ENCODE results near the gene UMODL1. TPM values are rescaled to one million over a fixed set of nuclear protein-coding genes. Genes with fewer than 3 reads are reported as not detected.

UMODL1 gene
- total RNA-seq, 1 experiment from 2014 or later: 2.3 TPM

- Histone ChIP-seq H3K4me2 (ENCODE audit: low read depth, low read length, poor library complexity, severe bottlenecking) (no peak overlapping the region), H3K4me3 (ENCODE audit: low read length) (no peak overlapping the region), H3K9me3 (ENCODE audit: low read length) (no peaks in the 10 kb centered on the region), H4K20me1 (ENCODE audit: insufficient read depth, low read depth, low read length) (peaks cover 5% of the 10 kb centered on the region; the same call in 1 of the 2 replicates), H3K9ac (ENCODE audit: low read length) (no peak overlapping the region), H2AFZ (ENCODE audit: low read length) (no peak overlapping the region), H3K36me3 (ENCODE audit: insufficient read depth, low read length) (no peaks in the 10 kb centered on the region), H3K79me2 (ENCODE audit: low read length) (no peaks in the 10 kb centered on the region), H3K9me2 (replicated peaks; ENCODE audit: insufficient read depth, low read length) (no peaks in the 10 kb centered on the region), H3K27me3 (ENCODE audit: low read length) (no peaks in the 10 kb centered on the region), H3K4me1 (ENCODE audit: low read length) (peaks cover 4% of the 10 kb centered on the region), H3K27ac (ENCODE audit: low read length) (no peak overlapping the region)
- DNase-seq: no peak
These were observed 69.2 kb downstream of the UMODL1 start for GRCh38 chr21:42140196-42140934.

GRCh38 chr21:42141643-42142042 lies 70.5 kb downstream of the UMODL1 start:
- Histone ChIP-seq H3K27me3 (ENCODE audit: low read length) (no peaks in the 10 kb centered on the region), H4K20me1 (ENCODE audit: insufficient read depth, low read depth, low read length) (peaks cover 6% of the 10 kb centered on the region; the same call in 1 of the 2 replicates), H3K27ac (ENCODE audit: low read length) (no peak overlapping the region), H3K9ac (ENCODE audit: low read length) (no peak overlapping the region), H3K36me3 (ENCODE audit: insufficient read depth, low read length) (no peaks in the 10 kb centered on the region), H3K4me1 (ENCODE audit: low read length) (peaks cover 4% of the 10 kb centered on the region), H3K9me2 (replicated peaks; ENCODE audit: insufficient read depth, low read length) (no peaks in the 10 kb centered on the region), H3K9me3 (ENCODE audit: low read length) (no peaks in the 10 kb centered on the region), H3K79me2 (ENCODE audit: low read length) (no peaks in the 10 kb centered on the region), H3K4me3 (ENCODE audit: low read length) (no peak overlapping the region), H3K4me2 (ENCODE audit: low read depth, low read length, poor library complexity, severe bottlenecking) (no peak overlapping the region), H2AFZ (ENCODE audit: low read length) (no peak overlapping the region)
- DNase-seq: no peak

- H3K9me3 ChIP-seq (ENCODE audit: low read length): no peaks in the 10 kb centered on the region
- no peaks in the 10 kb centered on the region for H3K9me2 ChIP-seq (replicated peaks; ENCODE audit: insufficient read depth, low read length)
- no peaks in the 10 kb centered on the region for H3K79me2 ChIP-seq (ENCODE audit: low read length)
- no peak overlapping the region for H2AFZ ChIP-seq (ENCODE audit: low read length)
- no peaks in the 10 kb centered on the region for H3K27me3 ChIP-seq (ENCODE audit: low read length)
- no peak for DNase-seq
- no peaks in the 10 kb centered on the region for H3K36me3 ChIP-seq (ENCODE audit: insufficient read depth, low read length)
- H3K9ac ChIP-seq (ENCODE audit: low read length): no peak overlapping the region
- H3K4me3 ChIP-seq (ENCODE audit: low read length): no peak overlapping the region
- H3K4me2 ChIP-seq (ENCODE audit: low read depth, low read length, poor library complexity, severe bottlenecking): no peak overlapping the region
- peaks cover 4% of the 10 kb centered on the region for H3K4me1 ChIP-seq (ENCODE audit: low read length)
- H4K20me1 ChIP-seq (ENCODE audit: insufficient read depth, low read depth, low read length): peaks cover 6% of the 10 kb centered on the region; the same call in 1 of the 2 replicates
- H3K27ac ChIP-seq (ENCODE audit: low read length): no peak overlapping the region
These were observed 71.0 kb downstream of the UMODL1 start for GRCh38 chr21:42142141-42142540.

- peaks cover 6% of the 10 kb centered on the region; the same call in 1 of the 2 replicates for H4K20me1 ChIP-seq (ENCODE audit: insufficient read depth, low read depth, low read length)
- no peak overlapping the region for H3K27ac ChIP-seq (ENCODE audit: low read length)
- H3K27me3 ChIP-seq (ENCODE audit: low read length): no peaks in the 10 kb centered on the region
- H3K79me2 ChIP-seq (ENCODE audit: low read length): no peaks in the 10 kb centered on the region
- no peak overlapping the region for H3K4me2 ChIP-seq (ENCODE audit: low read depth, low read length, poor library complexity, severe bottlenecking)
- H3K9me3 ChIP-seq (ENCODE audit: low read length): no peaks in the 10 kb centered on the region
- no peaks in the 10 kb centered on the region for H3K9me2 ChIP-seq (replicated peaks; ENCODE audit: insufficient read depth, low read length)
- no peak overlapping the region for H2AFZ ChIP-seq (ENCODE audit: low read length)
- no peak overlapping the region for H3K9ac ChIP-seq (ENCODE audit: low read length)
- H3K36me3 ChIP-seq (ENCODE audit: insufficient read depth, low read length): no peaks in the 10 kb centered on the region
- DNase-seq: no peak
- no peak overlapping the region for H3K4me3 ChIP-seq (ENCODE audit: low read length)
- peaks cover 4% of the 10 kb centered on the region for H3K4me1 ChIP-seq (ENCODE audit: low read length)
These were observed 71.5 kb downstream of the UMODL1 start for GRCh38 chr21:42142627-42143026.

GRCh38 chr21:42143111-42143510 lies 72.0 kb downstream of the UMODL1 start:
- DNase-seq: no peak
- Histone ChIP-seq H2AFZ (ENCODE audit: low read length) (no peak overlapping the region), H3K4me3 (ENCODE audit: low read length) (no peak overlapping the region), H3K36me3 (ENCODE audit: insufficient read depth, low read length) (no peaks in the 10 kb centered on the region), H3K9me3 (ENCODE audit: low read length) (no peaks in the 10 kb centered on the region), H3K4me1 (ENCODE audit: low read length) (peaks cover 4% of the 10 kb centered on the region), H3K9ac (ENCODE audit: low read length) (no peak overlapping the region), H3K79me2 (ENCODE audit: low read length) (no peaks in the 10 kb centered on the region), H3K4me2 (ENCODE audit: low read depth, low read length, poor library complexity, severe bottlenecking) (no peak overlapping the region), H3K27me3 (ENCODE audit: low read length) (no peaks in the 10 kb centered on the region), H3K9me2 (replicated peaks; ENCODE audit: insufficient read depth, low read length) (no peaks in the 10 kb centered on the region), H4K20me1 (ENCODE audit: insufficient read depth, low read depth, low read length) (peaks cover 6% of the 10 kb centered on the region; the same call in 1 of the 2 replicates), H3K27ac (ENCODE audit: low read length) (no peak overlapping the region)

- no peak for DNase-seq
- Histone ChIP-seq H3K27ac (ENCODE audit: low read length) (no peak overlapping the region), H3K36me3 (ENCODE audit: insufficient read depth, low read length) (no peaks in the 10 kb centered on the region), H3K9me3 (ENCODE audit: low read length) (no peaks in the 10 kb centered on the region), H3K4me3 (ENCODE audit: low read length) (no peak overlapping the region), H3K27me3 (ENCODE audit: low read length) (no peaks in the 10 kb centered on the region), H3K9me2 (replicated peaks; ENCODE audit: insufficient read depth, low read length) (no peaks in the 10 kb centered on the region), H3K79me2 (ENCODE audit: low read length) (no peaks in the 10 kb centered on the region), H3K4me1 (ENCODE audit: low read length) (peaks cover 4% of the 10 kb centered on the region), H3K9ac (ENCODE audit: low read length) (no peak overlapping the region), H4K20me1 (ENCODE audit: insufficient read depth, low read depth, low read length) (peaks cover 6% of the 10 kb centered on the region; the same call in 1 of the 2 replicates), H2AFZ (ENCODE audit: low read length) (no peak overlapping the region), H3K4me2 (ENCODE audit: low read depth, low read length, poor library complexity, severe bottlenecking) (no peak overlapping the region)
These were observed 73.1 kb downstream of the UMODL1 start for GRCh38 chr21:42144221-42144620.

- Histone ChIP-seq H3K9ac (ENCODE audit: low read length) (no peak overlapping the region), H2AFZ (ENCODE audit: low read length) (no peak overlapping the region), H3K4me2 (ENCODE audit: low read depth, low read length, poor library complexity, severe bottlenecking) (no peak overlapping the region), H3K9me2 (replicated peaks; ENCODE audit: insufficient read depth, low read length) (no peaks in the 10 kb centered on the region), H3K27ac (ENCODE audit: low read length) (no peak overlapping the region), H3K4me1 (ENCODE audit: low read length) (peaks cover 4% of the 10 kb centered on the region), H3K9me3 (ENCODE audit: low read length) (no peaks in the 10 kb centered on the region), H4K20me1 (ENCODE audit: insufficient read depth, low read depth, low read length) (peaks cover 6% of the 10 kb centered on the region; the same call in 1 of the 2 replicates), H3K36me3 (ENCODE audit: insufficient read depth, low read length) (no peaks in the 10 kb centered on the region), H3K79me2 (ENCODE audit: low read length) (no peaks in the 10 kb centered on the region), H3K27me3 (ENCODE audit: low read length) (no peaks in the 10 kb centered on the region), H3K4me3 (ENCODE audit: low read length) (no peak overlapping the region)
- DNase-seq: no peak
These were observed 73.8 kb downstream of the UMODL1 start for GRCh38 chr21:42144679-42145568.
